Gastrocnemius medialis (tissue), 4 donors: ENCODE results near the gene ANO10. TPM values are rescaled to one million over a fixed set of nuclear protein-coding genes. Genes with fewer than 3 reads are reported as not detected.
"Not testable (repeated sequence)": the region's sequence is repeated elsewhere in the genome, so short reads cannot be mapped to it uniquely, and the experiment has no call there.

Source experiments
- ATAC-seq, 2 donors: fragments of 150-250 bp; one replicate each; pipeline ENCODE4 v1.9.1; 2016
- DNase-seq, 2 donors: peaks; one replicate each; pipeline ENCODE4 v3.0.0-alpha.2; 2019
- H3K27ac ChIP-seq, 4 donors: fragments of 200-600 bp; sonication (generic); 1 replicate in 1 of 4; 2 replicates in 3 of 4; pipeline ENCODE4 v1.5.1; 2016 to 2018; ENCODE audit warnings: mild to moderate bottlenecking in 2 of 4, moderate library complexity in 1 of 4
- H3K27me3 ChIP-seq, 3 donors: fragments of 200-600 bp; sonication (generic) in 2 of 3; 1 replicate in 1 of 3; 2 replicates in 2 of 3; pipeline versions ENCODE4 v1.5.1 to v1.6.0; 2016 to 2019; ENCODE audit warnings: mild to moderate bottlenecking in 1 of 3, moderate library complexity in 1 of 3
- H3K36me3 ChIP-seq, 2 donors: fragments of 200-600 bp; sonication (generic) in 1 of 2; one replicate each; pipeline ENCODE4 v1.5.1; 2017 to 2018
- H3K4me1 ChIP-seq, 2 donors: fragments of 200-600 bp; sonication (generic) in 1 of 2; one replicate each; pipeline ENCODE4 v1.5.1; 2016 to 2017; ENCODE audit warnings: mild to moderate bottlenecking in 2 of 2
- H3K4me3 ChIP-seq, 4 donors: fragments of 200-600 bp; sonication (generic) in 3 of 4; 1 replicate in 1 of 4; 2 replicates in 3 of 4; pipeline ENCODE4 v1.5.1; 2016 to 2019; ENCODE audit warnings: mild to moderate bottlenecking in 2 of 4
- H3K9me3 ChIP-seq, 3 donors: fragments of 200-600 bp; sonication (generic) in 2 of 3; 1 replicate in 1 of 3; 2 replicates in 2 of 3; pipeline ENCODE4 v1.5.1; 2016 to 2019
- POLR2A ChIP-seq, 2 donors: fragments of 450-650 bp; IDR thresholded peaks; one replicate each; pipeline ENCODE4 v1.6.1; 2017; ENCODE audit warnings: antibody characterized with exemption in 2 of 2, mild to moderate bottlenecking in 2 of 2, moderate library complexity in 2 of 2
- in situ Hi-C, 4 donors: fragments of 200-750 bp; cut with MboI; loops; one replicate each; pipeline versions ENCODE4 v1.15.0 to v1.8.0; 2017; ENCODE audit warnings: low sequenced_read_pairs in 4 of 4
- intact Hi-C: fragments of 100-400 bp; cut with DNase I; formaldehyde crosslinking; loops from one replicate; pipeline ENCODE4 v1.15.1; 2023; ENCODE audit warnings: low total_unique reads
- total RNA-seq, 4 donors: library from RNA; depleted of rRNA; stranded (reverse); fragments of >200 nt; gene quantifications; one replicate each; pipeline versions ENCODE4 v1.1.0 to v1.2.3, GENCODE V29; 2016
- TF ChIP-seq, protein P1 (sequence below), 5 experiments: fragments of 450-650 bp in 3 of 5; fragments of 200-600 bp in 2 of 5; sonication (generic) in 2 of 5; IDR thresholded peaks in 4 of 5; conservative IDR thresholded peaks in 1 of 5; 1 replicate in 4 of 5; 2 replicates in 1 of 5; pipeline ENCODE4 v1.5.1; 2016 to 2019; ENCODE audit warnings: antibody characterized with exemption in 5 of 5, mild to moderate bottlenecking in 3 of 5, moderate library complexity in 3 of 5

Gene ANO10
- total RNA-seq, 4 donors from 2014 or later, result 6.9 to 8.1 (median 7.8) TPM

DNA sequence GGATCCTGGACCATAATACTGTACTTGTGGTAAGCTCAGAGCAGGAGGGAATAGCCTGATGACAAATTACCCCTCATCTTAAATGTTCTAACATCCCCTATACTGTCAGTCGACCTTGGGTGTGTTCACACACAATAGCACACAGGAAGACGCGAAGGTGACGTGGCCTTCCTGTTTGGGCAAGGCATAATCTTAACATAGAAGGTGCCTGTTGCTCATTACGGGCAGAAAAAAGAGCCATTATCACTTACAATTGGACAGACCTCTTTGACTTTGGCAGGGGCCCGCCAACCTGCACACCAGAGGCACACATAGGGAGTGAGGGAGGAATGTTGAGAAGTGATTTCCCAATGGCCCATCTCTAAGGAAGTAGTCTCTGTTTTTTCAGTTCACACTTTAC, 144.2 kb downstream of the ANO10 start:
- Histone ChIP-seq H3K4me3 (no peak overlapping the region), H3K4me1 (no peaks in the 10 kb centered on the region), H3K9me3 (no peaks in the 10 kb centered on the region), H3K27me3 (no peaks in the 10 kb centered on the region), H3K36me3 (no peaks in the 10 kb centered on the region), H3K27ac (peak overlapping the region; percentile 2 to 69 (median 62))
- peak; percentile 49 to 50 for ATAC-seq
- TF ChIP-seq, protein P1, sequence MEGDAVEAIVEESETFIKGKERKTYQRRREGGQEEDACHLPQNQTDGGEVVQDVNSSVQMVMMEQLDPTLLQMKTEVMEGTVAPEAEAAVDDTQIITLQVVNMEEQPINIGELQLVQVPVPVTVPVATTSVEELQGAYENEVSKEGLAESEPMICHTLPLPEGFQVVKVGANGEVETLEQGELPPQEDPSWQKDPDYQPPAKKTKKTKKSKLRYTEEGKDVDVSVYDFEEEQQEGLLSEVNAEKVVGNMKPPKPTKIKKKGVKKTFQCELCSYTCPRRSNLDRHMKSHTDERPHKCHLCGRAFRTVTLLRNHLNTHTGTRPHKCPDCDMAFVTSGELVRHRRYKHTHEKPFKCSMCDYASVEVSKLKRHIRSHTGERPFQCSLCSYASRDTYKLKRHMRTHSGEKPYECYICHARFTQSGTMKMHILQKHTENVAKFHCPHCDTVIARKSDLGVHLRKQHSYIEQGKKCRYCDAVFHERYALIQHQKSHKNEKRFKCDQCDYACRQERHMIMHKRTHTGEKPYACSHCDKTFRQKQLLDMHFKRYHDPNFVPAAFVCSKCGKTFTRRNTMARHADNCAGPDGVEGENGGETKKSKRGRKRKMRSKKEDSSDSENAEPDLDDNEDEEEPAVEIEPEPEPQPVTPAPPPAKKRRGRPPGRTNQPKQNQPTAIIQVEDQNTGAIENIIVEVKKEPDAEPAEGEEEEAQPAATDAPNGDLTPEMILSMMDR (IDR thresholded peaks at IDR 0.05 in 4 of 5, conservative IDR thresholded peaks at IDR 0.05 in 1 of 5), result no peak
- no peak for TF ChIP-seq POLR2A (IDR thresholded peaks at IDR 0.05)
- in situ Hi-C loops (no loop called here), intact Hi-C loops (no loop called here)
- no peak for DNase-seq

DNA sequence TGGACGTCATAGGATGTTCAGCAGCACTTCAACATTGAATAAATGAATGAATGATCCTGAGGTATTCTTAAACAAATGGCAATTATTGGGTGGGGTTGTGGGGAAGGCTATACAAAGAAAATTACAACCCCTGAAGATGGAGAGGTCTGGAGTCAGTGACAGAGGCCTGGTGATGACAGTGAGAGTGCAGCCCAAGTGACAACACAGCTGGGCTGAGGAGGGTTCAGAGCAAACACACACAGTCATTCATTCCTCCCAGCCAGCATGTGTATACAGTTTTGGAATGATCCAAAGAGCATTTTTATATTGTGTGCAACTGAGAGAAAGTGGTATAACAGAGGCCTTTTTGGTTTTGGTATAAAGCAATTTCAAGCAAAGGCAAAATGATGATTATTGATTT, 148.1 kb downstream of the ANO10 start:
- H3K27me3 ChIP-seq, result no peaks in the 10 kb centered on the region
- in situ Hi-C loops, result no loop called here
- intact Hi-C loops, result no loop called here

DNA sequence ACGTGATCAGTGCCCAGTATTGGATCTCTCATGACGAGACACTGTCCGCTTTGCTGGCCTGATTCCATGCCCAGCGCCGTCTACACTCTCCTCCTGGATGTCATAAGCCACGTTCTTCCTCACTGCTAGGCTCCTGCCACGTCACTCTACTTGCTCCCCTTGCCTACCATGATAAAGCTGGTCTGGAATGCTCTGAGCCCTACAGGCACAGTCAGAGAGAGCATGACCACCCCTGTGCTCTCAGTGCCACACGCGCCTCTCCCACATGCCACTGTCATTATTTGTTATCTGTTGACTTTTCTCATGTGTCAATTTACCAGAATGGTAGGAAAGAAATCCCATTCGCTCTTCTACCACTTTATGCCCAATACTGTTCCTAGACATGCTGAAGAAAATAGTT, 148.6 kb downstream of the ANO10 start:
- in situ Hi-C loops, result no loop called here
- ATAC-seq (no peak), DNase-seq (no peak)
- Histone ChIP-seq H3K27me3 (no peaks in the 10 kb centered on the region), H3K36me3 (no peaks in the 10 kb centered on the region), H3K27ac (no peak overlapping the region), H3K4me3 (no peak overlapping the region), H3K9me3 (no peaks in the 10 kb centered on the region), H3K4me1 (no peaks in the 10 kb centered on the region)
- TF ChIP-seq, protein P1 (IDR thresholded peaks at IDR 0.05 in 4 of 5, conservative IDR thresholded peaks at IDR 0.05 in 1 of 5), result no peak
- intact Hi-C loops, result no loop called here

More for the DNA sequence above, 148.1 kb downstream of the ANO10 start:
- no peak for DNase-seq
- H3K9me3 ChIP-seq, result no peaks in the 10 kb centered on the region
- TF ChIP-seq, protein P1 (IDR thresholded peaks at IDR 0.05 in 4 of 5, conservative IDR thresholded peaks at IDR 0.05 in 1 of 5), result no peak
- TF ChIP-seq POLR2A (IDR thresholded peaks at IDR 0.05), result no peak
- H3K4me3 ChIP-seq, result no peak overlapping the region
- no peak overlapping the region for H3K27ac ChIP-seq
- no peaks in the 10 kb centered on the region for H3K36me3 ChIP-seq
- H3K4me1 ChIP-seq, result no peaks in the 10 kb centered on the region
- ATAC-seq, result no peak

DNA sequence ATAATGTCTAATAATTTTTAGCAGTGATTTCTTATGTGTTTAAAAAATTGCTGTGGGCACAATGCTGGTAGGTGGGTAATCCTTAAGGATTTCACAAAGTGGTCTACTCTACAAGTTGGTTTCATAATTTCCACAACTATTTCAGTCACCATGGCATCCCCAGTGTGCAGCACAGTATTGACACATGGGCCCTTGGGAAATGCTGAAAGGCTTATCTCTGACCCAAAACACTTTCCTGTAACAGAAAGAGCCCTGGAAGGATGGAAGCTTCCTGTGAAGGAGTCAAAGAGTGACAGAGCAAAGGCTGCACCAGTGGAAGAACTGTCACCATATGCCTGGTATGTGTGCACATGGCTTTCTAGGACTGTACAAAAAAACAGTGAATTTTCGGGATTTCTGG, 153.7 kb downstream of the ANO10 start:
- ATAC-seq (no peak), DNase-seq (no peak)
- H3K4me1 ChIP-seq, result no peaks in the 10 kb centered on the region
- H3K27me3 ChIP-seq, result no peaks in the 10 kb centered on the region
- intact Hi-C loops (no loop called here), in situ Hi-C loops (no loop called here)
- no peaks in the 10 kb centered on the region for H3K9me3 ChIP-seq
- TF ChIP-seq POLR2A (IDR thresholded peaks at IDR 0.05), result no peak
- no peaks in the 10 kb centered on the region for H3K36me3 ChIP-seq
- H3K4me3 ChIP-seq, result no peak overlapping the region
- no peak overlapping the region for H3K27ac ChIP-seq

DNA sequence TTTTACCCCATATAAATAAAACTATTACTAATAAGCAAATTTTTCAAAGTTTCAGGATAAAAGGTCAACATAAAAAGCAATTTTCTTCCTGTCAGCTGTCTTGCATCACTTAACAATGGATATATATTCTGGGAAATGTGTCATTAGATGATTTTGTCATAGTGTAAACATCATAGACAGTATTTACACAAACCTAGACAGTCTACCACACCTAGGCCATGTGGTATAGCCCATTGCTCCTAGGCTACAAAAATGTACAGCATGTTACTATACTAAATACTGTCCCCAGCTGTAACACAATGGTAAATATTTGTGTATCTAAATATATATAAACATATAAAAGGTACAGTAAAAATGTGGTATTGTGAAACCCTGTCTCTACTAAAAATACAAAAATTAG, 156.7 kb downstream of the ANO10 start:
- H3K4me3 ChIP-seq, result no peak overlapping the region
- H3K9me3 ChIP-seq, result no peaks in the 10 kb centered on the region
- H3K27me3 ChIP-seq, result no peaks in the 10 kb centered on the region
- no peaks in the 10 kb centered on the region for H3K4me1 ChIP-seq
- intact Hi-C loops (no loop called here), in situ Hi-C loops (no loop called here)
- no peak for TF ChIP-seq POLR2A (IDR thresholded peaks at IDR 0.05)
- TF ChIP-seq, protein P1 (IDR thresholded peaks at IDR 0.05 in 4 of 5, conservative IDR thresholded peaks at IDR 0.05 in 1 of 5), result no peak
- DNase-seq (no peak), ATAC-seq (no peak)
- no peak overlapping the region for H3K27ac ChIP-seq
- H3K36me3 ChIP-seq, result no peaks in the 10 kb centered on the region

DNA sequence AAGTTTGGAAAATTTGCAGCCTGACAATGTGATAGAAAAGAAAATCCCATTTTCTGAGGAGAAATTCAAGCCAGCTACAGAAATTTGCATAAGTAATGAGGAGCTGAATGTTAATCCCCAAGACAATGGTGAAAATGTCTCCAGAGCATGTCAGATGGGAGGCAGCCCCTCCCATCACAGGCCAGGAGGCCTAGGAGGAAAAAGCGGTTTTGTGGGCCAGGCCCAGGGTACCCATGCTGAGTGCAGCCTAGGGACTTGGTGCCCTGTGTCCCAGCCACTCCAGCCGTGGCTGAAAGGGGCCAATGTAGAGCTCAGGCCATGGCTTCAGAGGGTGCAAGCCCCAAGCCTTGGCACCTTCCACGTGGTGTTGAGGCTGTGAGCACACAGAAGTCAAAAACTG, 159.2 kb downstream of the ANO10 start:
- H3K27me3 ChIP-seq, H3K4me3 ChIP-seq, ATAC-seq, H3K27ac ChIP-seq, intact Hi-C loops, H3K9me3 ChIP-seq, DNase-seq, in situ Hi-C loops, H3K36me3 ChIP-seq, H3K4me1 ChIP-seq: not testable (repeated sequence)
